ENCODE measurements around the gene CRCP.

Gene CRCP

DNA sequence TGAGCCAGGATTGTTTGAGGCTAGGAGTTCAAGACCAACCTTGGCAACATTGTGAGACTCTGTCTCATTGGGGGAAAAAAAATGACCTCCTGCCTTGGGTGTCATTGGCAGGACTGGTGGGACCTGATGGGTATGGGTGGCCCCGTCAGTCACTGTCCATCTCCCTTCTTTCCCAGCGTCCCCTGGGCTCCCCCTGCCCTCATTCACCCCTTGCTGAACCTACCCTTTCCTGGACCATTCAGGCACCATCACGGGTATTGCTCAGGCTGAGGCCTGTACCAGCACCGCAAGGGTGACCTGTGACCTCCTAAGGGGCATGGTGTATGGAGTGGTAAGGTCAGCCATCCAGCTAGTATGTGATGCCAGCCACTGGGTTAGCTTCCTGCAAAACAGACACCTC lies 19.6 kb upstream of the CRCP start:
- Histone ChIP-seq H4K20me1 (ENCODE audit: insufficient read depth, low read length) (no peaks in the 10 kb centered on the region), H3K9me2 (ENCODE audit: low read depth, low read length) (no peaks in the 10 kb centered on the region), H3K36me3 (ENCODE audit: insufficient read depth, low read length) (no peaks in the 10 kb centered on the region), H3K4me2 (ENCODE audit: low read length) (no peak overlapping the region), H3K4me3 (ENCODE audit: low read depth, low read length, poor library complexity, severe bottlenecking) (no peak overlapping the region), H3K9me3 (ENCODE audit: low read length) (no peaks in the 10 kb centered on the region), H3K27me3 (ENCODE audit: insufficient read depth, low read length) (no peaks in the 10 kb centered on the region), H3K4me1 (ENCODE audit: insufficient read depth, low read length, severe bottlenecking) (peaks cover 6% of the 10 kb centered on the region), H3F3A (ENCODE audit: insufficient read depth, low read length) (no peaks in the 10 kb centered on the region), H3K79me2 (ENCODE audit: insufficient read depth, low read length) (no peaks in the 10 kb centered on the region), H3K27ac (ENCODE audit: low read depth, low read length, poor library complexity, severe bottlenecking) (no peak overlapping the region), H2AFZ (ENCODE audit: low read length) (no peak overlapping the region), H3K9ac (ENCODE audit: low read length) (no peak overlapping the region)
- TF ChIP-seq, protein P1, sequence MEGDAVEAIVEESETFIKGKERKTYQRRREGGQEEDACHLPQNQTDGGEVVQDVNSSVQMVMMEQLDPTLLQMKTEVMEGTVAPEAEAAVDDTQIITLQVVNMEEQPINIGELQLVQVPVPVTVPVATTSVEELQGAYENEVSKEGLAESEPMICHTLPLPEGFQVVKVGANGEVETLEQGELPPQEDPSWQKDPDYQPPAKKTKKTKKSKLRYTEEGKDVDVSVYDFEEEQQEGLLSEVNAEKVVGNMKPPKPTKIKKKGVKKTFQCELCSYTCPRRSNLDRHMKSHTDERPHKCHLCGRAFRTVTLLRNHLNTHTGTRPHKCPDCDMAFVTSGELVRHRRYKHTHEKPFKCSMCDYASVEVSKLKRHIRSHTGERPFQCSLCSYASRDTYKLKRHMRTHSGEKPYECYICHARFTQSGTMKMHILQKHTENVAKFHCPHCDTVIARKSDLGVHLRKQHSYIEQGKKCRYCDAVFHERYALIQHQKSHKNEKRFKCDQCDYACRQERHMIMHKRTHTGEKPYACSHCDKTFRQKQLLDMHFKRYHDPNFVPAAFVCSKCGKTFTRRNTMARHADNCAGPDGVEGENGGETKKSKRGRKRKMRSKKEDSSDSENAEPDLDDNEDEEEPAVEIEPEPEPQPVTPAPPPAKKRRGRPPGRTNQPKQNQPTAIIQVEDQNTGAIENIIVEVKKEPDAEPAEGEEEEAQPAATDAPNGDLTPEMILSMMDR (IDR thresholded peaks at IDR 0.05; ENCODE audit: low read length): no peak
- TF ChIP-seq EZH2 (IDR thresholded peaks at IDR 0.05; ENCODE audit: borderline replicate concordance, low read length): no peak

- Histone ChIP-seq H4K20me1 (ENCODE audit: insufficient read depth, low read length) (no peaks in the 10 kb centered on the region), H3K27ac (ENCODE audit: low read depth, low read length, poor library complexity, severe bottlenecking) (no peak overlapping the region), H3K27me3 (ENCODE audit: insufficient read depth, low read length) (no peaks in the 10 kb centered on the region), H2AFZ (ENCODE audit: low read length) (no peak overlapping the region), H3K9me3 (ENCODE audit: low read length) (no peaks in the 10 kb centered on the region), H3K9ac (ENCODE audit: low read length) (no peak overlapping the region), H3F3A (ENCODE audit: insufficient read depth, low read length) (no peaks in the 10 kb centered on the region), H3K79me2 (ENCODE audit: insufficient read depth, low read length) (no peaks in the 10 kb centered on the region), H3K9me2 (ENCODE audit: low read depth, low read length) (no peaks in the 10 kb centered on the region), H3K4me1 (ENCODE audit: insufficient read depth, low read length, severe bottlenecking) (peaks cover 10% of the 10 kb centered on the region), H3K36me3 (ENCODE audit: insufficient read depth, low read length) (no peaks in the 10 kb centered on the region), H3K4me2 (ENCODE audit: low read length) (no peak overlapping the region; the same call in 1 of the 2 replicates), H3K4me3 (ENCODE audit: low read depth, low read length, poor library complexity, severe bottlenecking) (peak overlapping the region; percentile 43)
- TF ChIP-seq, protein P1 (IDR thresholded peaks at IDR 0.05; ENCODE audit: low read length): no peak
- no peak for TF ChIP-seq EZH2 (IDR thresholded peaks at IDR 0.05; ENCODE audit: borderline replicate concordance, low read length)
Observed at GRCh38 chr7:66099232-66099550, 15.5 kb upstream of the CRCP start.

GRCh38 chr7:66099551-66100407 lies 14.9 kb upstream of the CRCP start:
- H3K79me2 ChIP-seq (ENCODE audit: insufficient read depth, low read length): no peaks in the 10 kb centered on the region
- H3K4me1 ChIP-seq (ENCODE audit: insufficient read depth, low read length, severe bottlenecking): peaks cover 10% of the 10 kb centered on the region
- H3K36me3 ChIP-seq (ENCODE audit: insufficient read depth, low read length): no peaks in the 10 kb centered on the region
- H2AFZ ChIP-seq (ENCODE audit: low read length): no peak overlapping the region
- no peak for TF ChIP-seq EZH2 (IDR thresholded peaks at IDR 0.05; ENCODE audit: borderline replicate concordance, low read length)
- TF ChIP-seq, protein P1 (IDR thresholded peaks at IDR 0.05; ENCODE audit: low read length): no peak
- peak overlapping the region; percentile 38 for H3K4me2 ChIP-seq (ENCODE audit: low read length)
- peak overlapping the region; percentile 43 for H3K4me3 ChIP-seq (ENCODE audit: low read depth, low read length, poor library complexity, severe bottlenecking)
- no peaks in the 10 kb centered on the region for H3K9me2 ChIP-seq (ENCODE audit: low read depth, low read length)
- H3K9me3 ChIP-seq (ENCODE audit: low read length): no peaks in the 10 kb centered on the region
- H3K27ac ChIP-seq (ENCODE audit: low read depth, low read length, poor library complexity, severe bottlenecking): peak overlapping the region; percentile 21
- no peaks in the 10 kb centered on the region for H4K20me1 ChIP-seq (ENCODE audit: insufficient read depth, low read length)
- H3K9ac ChIP-seq (ENCODE audit: low read length): peak overlapping the region; percentile 5; the same call in 1 of the 2 replicates
- H3K27me3 ChIP-seq (ENCODE audit: insufficient read depth, low read length): no peaks in the 10 kb centered on the region
- H3F3A ChIP-seq (ENCODE audit: insufficient read depth, low read length): no peaks in the 10 kb centered on the region
